ENCODE data around the gene CCNI2.

- TF ChIP-seq, protein P1, sequence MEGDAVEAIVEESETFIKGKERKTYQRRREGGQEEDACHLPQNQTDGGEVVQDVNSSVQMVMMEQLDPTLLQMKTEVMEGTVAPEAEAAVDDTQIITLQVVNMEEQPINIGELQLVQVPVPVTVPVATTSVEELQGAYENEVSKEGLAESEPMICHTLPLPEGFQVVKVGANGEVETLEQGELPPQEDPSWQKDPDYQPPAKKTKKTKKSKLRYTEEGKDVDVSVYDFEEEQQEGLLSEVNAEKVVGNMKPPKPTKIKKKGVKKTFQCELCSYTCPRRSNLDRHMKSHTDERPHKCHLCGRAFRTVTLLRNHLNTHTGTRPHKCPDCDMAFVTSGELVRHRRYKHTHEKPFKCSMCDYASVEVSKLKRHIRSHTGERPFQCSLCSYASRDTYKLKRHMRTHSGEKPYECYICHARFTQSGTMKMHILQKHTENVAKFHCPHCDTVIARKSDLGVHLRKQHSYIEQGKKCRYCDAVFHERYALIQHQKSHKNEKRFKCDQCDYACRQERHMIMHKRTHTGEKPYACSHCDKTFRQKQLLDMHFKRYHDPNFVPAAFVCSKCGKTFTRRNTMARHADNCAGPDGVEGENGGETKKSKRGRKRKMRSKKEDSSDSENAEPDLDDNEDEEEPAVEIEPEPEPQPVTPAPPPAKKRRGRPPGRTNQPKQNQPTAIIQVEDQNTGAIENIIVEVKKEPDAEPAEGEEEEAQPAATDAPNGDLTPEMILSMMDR (IDR thresholded peaks at IDR 0.05; ENCODE audit: low read length): no peak
- no peak for TF ChIP-seq EZH2 (IDR thresholded peaks at IDR 0.05; ENCODE audit: borderline replicate concordance, low read length)
Measured at GRCh38 chr5:132787076-132787475, 39.9 kb downstream of the CCNI2 start.

Measured in OCI-LY1 (cell line).